Keratinocyte (primary cell): ENCODE measurements around the gene SCART1.
"Not testable (repeated sequence)": the region's sequence is repeated elsewhere in the genome, so short reads cannot be mapped to it uniquely, and the experiment has no call there.

Experiments
- CTCF ChIP-seq, 3 experiments: IDR thresholded peaks in 1 of 3; conservative IDR thresholded peaks in 1 of 3; optimal IDR thresholded peaks in 1 of 3; 2 replicates in 2 of 3; 3 replicates in 1 of 3; pipeline versions ENCODE3 to v1.5.1; 2011; ENCODE audit warnings: low read length in 3 of 3, mild to moderate bottlenecking in 3 of 3, moderate library complexity in 2 of 3, control low read depth in 1 of 3, inconsistent platforms in 1 of 3; ENCODE audit not compliant: insufficient read depth in 2 of 3; ENCODE audit errors: extremely low read depth in 1 of 3
- EZH2 ChIP-seq: IDR thresholded peaks from one replicate; pipeline ENCODE4 v1.6.1; 2012; ENCODE audit warnings: inconsistent platforms, mild to moderate bottlenecking, low read length, moderate library complexity

- not testable (repeated sequence) for TF ChIP-seq CTCF (optimal IDR thresholded peaks at IDR 0.05 in 1 of 3, IDR thresholded peaks at IDR 0.05 in 1 of 3, conservative IDR thresholded peaks at IDR 0.05 in 1 of 3; ENCODE audit: extremely low read depth in 1 of 3, insufficient read depth in 2 of 3, low read length in 3 of 3); EZH2
Measured at GRCh38 chr10:133429571-133429970, 24.2 kb upstream of the SCART1 start.
